SK-MEL-5 (cell line): ENCODE data around the gene TRIM47. TPM values are rescaled to one million over a fixed set of nuclear protein-coding genes. Genes with fewer than 3 reads are reported as not detected.

ENCODE experiments used
- DNase-seq: peaks from one replicate; pipeline ENCODE4 v3.0.0-alpha.2; 2016; ENCODE audit warnings: low read depth, low spot score
- in situ Hi-C: cut with HindIII; loops from 2 replicates; pipeline ENCODE4 v1.10.0; 2016; ENCODE audit warnings: low sequenced_read_pairs, high pct_unique_total_duplicates, low pct_unique_long_range_greater_than_20kb
- total RNA-seq: library from RNA; depleted of rRNA; stranded (reverse); fragments of >200 nt; shearing (Covaris generic); gene quantifications from 2 replicates; pipeline ENCODE4 v1.2.3, GENCODE V29; 2014

TRIM47 gene
- total RNA-seq, 1 experiment from 2014 or later = 7.3 TPM

DNA sequence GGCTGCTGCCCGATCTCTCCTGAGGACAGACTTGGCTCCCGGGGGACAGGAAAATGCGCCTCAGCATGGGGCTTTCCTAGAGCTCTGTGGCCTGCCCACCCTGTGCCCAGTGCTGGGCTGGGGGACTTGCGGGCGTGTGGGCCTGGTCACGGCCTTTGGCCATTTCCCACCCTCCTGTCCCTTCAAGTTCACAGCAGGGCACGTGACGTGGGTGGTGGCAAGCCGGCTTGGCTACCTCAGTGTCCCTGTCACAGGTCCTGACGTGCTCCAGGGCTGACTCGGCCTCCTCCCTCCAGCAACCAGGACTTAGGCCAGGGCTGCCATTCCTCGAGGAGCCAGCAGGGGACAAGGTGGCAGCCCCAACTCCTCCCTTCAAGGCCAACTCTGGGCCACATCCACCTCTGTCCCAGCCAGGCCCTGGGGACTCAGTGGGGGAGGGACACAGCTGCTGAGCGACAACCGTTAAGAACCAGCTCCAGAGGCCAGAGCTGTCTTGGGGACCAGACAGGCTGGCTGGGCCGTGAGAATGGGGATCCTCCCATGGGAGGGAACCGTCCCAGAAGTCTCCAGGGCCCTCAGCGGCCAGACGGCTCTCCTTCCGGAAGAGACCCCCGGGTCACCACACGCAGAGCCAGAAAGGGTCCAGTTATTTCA is 33.2 kb downstream of the TRIM47 start:
- DNase-seq = peak; percentile 82
- in situ Hi-C loops = no loop called here

DNA sequence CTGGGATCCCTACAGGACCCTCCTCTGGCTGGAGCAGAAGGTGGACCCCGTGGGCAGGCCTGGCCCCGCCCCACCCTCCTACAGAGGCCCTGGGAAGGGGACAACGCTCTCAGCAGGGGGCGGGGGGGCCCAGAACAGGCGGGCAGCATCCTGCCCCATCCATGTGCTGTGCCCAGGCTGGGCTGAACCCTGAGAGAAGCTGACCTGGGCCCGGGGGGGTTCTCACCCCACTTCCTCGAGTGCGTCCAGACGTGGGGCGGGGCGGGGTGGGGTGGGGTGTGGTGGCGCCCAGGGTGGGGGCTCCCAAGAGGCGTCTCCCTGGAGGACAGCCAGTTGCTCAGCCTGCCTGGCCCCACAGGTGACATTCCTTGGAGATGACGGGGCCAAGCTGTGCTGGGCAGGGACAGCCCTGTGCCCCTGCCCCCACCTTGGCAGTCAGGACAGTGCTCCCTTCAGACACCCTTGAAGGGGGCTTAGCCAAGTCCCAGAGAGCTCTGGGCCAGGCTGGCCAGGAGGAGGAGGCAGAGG is 33.8 kb downstream of the TRIM47 start:
- DNase-seq = no peak
- in situ Hi-C loops = no loop called here

- in situ Hi-C loops = no loop called here
- no peak for DNase-seq
Measured at GRCh38 chr17:75843577-75844529, 34.5 kb downstream of the TRIM47 start, which contains the start of gene UNC13D. TSS of gene UNC13D (minus strand) at chr17:75844404. CDS start at chr17:75844337, 67 bp downstream.

GRCh38 chr17:75842963-75843576 is 35.3 kb downstream of the TRIM47 start:
- no peak for DNase-seq
- in situ Hi-C loops = no loop called here

GRCh38 chr17:75842411-75842810 is 36.0 kb downstream of the TRIM47 start:
- in situ Hi-C loops = no loop called here
- DNase-seq = no peak

DNA sequence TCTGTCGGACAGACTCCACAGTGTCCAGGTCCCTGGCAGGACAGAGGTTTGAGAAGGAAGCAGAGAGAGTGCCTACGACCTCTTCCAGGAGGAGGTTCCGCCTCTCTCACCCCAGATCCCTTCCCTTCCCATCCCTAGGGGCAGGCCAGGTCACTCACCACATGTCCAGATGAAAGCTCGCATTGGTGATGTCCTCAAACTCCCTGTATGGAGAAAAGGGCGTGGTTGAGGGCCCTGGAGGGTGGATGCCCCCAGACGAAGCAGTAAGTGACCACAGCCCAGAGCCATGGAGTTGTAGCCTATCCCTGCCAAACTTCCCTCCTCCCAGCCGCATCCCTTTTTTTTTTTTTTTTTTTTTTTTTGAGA is 37.6 kb downstream of the TRIM47 start:
- in situ Hi-C loops = no loop called here
- no peak for DNase-seq

DNA sequence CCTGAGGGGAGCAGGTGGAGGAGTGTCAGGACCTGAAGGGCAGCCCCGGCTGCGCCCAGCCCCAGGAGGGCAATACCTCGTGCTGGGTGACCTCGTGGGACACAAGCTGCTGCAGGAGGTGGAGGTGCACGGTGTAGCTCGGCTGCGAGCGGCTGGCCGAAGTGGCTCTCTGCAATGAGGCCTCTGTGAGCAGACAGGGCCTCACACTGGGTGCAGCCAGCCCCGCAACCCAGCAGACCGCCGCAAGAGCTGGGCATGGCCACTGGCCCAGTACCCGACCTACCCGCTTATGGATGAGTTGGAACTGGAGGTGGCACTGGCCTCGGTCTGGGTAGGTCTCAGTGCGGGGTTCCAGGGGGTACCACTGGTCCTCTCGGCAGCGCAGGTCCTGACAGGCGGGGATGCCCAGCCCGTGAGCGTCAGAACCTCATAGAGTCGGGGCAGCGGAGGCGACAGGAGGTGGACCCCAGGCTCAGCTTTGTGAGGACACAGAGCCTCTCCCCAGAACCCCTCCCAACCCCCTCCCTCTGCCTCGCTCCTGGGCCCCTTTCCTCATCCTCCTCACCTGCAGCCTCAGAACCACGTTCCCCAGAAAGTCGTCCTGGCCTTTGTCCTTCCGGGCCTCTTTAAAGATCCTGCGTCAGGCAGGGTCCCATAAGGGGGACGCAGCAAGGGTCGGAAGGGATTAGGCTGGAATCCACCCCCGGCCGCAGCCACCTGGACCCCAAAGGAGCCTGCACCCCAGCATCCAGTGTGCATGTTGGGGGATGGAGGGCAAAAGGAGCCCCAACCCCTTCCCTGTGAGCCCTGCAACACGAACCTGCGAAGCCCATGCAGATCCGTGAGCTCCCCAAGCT is 38.2 kb downstream of the TRIM47 start:
- DNase-seq = no peak
- in situ Hi-C loops = no loop called here

- in situ Hi-C loops = no loop called here
- DNase-seq = no peak
Measured at GRCh38 chr17:75838410-75838809, 40.0 kb downstream of the TRIM47 start.

DNA sequence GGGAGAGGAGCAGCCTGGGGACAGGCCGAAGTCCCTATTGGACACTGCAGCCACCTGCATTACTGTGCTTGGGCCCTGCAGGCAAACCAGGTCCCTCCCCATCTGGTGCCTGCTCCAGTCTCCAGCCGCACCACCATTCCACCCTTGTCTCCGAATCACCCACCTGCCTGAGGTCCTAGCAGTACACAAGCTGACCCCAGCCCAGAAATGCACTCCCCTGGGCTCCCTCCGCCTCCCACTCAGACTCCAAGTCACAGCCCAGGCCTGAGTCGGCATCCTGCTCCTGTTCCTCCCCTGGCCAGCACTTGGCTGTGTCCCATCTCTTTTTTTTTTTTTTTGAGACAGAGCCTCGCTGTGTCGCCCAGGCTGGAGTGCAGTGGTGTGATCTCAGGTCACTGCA is 40.5 kb downstream of the TRIM47 start:
- DNase-seq = no peak
- in situ Hi-C loops = no loop called here

DNA sequence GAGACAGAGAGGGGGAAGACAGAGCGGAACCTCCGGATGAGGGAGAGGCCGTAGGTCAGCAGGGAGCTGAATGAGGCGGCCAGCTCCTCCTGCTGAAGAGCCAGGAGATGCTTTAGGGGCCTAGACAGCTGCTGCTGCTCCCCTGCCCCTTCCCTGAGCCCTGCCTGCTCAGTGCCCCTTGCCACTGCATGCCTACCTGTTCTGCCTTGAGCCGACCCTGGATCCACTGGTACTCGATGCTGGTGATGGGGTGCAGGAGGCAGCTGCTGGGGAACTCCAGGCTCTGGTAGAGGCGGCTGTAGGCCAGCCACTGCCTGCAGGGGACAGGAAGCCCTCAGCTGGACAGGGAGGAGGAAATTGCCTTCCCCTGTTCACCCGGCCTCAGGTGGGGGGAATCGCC is 41.8 kb downstream of the TRIM47 start:
- in situ Hi-C loops = no loop called here

DNA sequence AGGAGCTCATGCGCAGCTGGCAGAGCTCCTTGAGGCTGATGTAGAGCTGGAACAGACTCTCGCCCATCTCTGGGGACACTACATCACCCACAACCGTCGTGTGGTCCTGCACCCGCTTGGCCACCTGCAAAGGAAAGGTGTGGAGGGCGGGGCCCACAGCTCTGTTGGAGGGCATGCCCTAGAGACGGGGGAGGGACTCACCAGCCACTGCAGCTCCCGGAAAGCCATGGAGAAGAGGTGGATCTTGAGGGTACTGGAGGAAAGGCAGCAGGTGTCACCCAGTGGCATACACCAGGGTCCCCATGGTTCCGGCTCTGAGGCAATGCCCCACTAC is 42.8 kb downstream of the TRIM47 start:
- no peak for DNase-seq
- in situ Hi-C loops = no loop called here

More for the DNA sequence above, 41.8 kb downstream of the TRIM47 start:
- DNase-seq = no peak

DNA sequence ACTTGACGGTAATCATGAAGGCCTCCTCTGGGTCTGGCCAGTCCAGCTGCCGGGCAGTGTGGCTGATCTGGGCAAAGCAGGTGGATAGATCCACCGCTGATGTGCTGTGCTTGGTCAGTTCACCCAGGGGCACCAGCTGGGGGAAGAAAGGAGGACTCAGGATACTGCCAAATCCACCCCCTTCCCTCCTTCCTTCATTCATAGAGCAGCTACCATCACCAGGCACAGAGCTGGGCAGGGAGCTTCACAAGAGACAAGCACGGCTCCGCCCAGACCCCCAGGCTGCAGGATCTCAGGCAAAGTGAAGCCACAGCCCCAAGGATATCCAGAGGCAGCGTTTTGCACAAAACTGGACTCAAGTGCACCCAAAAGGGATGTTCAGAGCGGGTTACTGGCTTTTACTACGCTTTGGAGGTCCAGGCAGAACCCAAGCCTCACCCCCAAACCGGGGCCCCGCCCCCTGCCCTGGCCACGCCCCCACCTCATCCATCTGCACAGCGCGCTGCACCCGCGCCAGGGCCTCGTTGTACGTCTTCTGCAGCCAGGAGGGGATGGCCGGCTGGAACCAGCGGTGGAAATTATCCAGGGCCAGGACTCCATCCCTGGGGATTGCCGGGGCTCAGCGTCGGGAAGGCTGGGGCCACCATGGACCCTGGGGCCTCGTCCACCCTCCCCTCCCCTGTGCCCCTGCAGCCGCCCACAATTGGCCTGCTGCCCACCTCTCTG is 43.3 kb downstream of the TRIM47 start:
- DNase-seq = no peak
- in situ Hi-C loops = no loop called here

DNA sequence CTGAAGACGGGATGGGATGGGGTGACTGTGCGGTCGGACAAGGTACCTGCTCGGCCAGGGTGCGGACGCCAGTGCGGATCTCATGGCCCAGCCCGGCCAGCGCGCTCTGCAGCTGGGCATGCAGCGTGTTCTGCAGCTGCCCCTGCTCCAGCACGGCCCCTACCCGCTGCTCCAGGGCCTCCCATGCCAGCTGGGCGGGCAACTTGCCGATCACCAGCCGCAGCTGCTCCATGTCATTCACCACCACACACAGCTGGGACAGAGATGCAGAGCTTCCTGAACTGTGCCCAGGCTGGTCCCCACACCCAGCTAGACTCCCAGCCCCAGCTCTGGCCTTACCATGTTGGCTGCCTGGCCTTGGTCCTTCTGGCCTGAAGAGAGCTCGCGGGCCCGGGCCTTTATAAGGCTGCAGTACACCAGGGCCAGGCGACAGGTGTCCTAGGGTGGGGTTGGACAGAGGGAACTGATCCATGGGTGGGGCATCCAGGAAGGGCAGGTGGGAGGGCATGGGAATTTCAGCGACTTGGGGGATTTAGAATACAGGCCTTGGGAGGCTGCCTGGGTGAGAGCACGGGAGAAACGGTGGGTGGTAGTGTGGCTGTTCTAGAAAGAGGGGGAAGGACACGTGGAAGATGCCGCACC is 44.0 kb downstream of the TRIM47 start:
- in situ Hi-C loops = no loop called here
- no peak for DNase-seq

- DNase-seq = no peak
Measured at GRCh38 chr17:75832652-75833400, 45.6 kb downstream of the TRIM47 start.

DNA sequence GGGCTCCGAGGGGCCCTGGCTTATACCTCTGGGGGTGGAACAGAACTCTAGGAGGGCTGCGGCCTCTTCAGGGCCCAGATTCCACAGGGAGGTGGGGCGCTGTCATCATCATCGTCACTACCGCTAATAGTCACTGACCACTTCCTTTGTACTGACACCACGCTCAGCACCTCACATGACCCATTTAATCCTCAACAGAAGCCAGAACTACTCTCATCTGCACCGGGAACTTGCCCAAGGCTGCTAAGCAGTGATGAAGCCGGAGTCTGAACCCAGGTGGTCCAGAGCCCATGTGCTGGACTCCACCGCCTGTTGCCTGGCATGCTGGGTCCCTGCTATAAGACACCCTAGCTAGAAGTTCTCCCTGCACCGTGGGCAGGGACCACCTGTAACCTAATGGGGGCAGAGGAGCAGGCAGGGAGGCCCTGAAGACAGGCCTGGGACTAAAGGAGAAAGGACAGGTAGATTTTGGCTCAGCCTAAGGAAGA is 46.2 kb downstream of the TRIM47 start:
- DNase-seq = peak; percentile 84
- in situ Hi-C loops = no loop called here

More at GRCh38 chr17:75832652-75833400, 45.6 kb downstream of the TRIM47 start:
- in situ Hi-C loops = no loop called here
